OCI-LY7 (cell line): Measurements from ENCODE around the gene GLS2. TPM values are rescaled to one million over a fixed set of nuclear protein-coding genes. Genes with fewer than 3 reads are reported as not detected.
A peak's percentile ranks its signal among the peaks of the same experiment; 100 is the strongest.
"Not testable (repeated sequence)": the region's sequence is repeated elsewhere in the genome, so short reads cannot be mapped to it uniquely, and the experiment has no call there.

ENCODE experiments used
- BruUV-seq: library from RNA; stranded (reverse); fragments of 400-500 nt; replicated peaks from 2 replicates; lab custom pipeline; 2021; lab: Mats Ljungman, UMichigan
- CTCF ChIA-PET: fragments of 300-600 bp; sonication (Branson Sonifier 250); formaldehyde crosslinking; loops from one replicate; lab custom pipeline; 2022; ENCODE audit warnings: antibody characterized with exemption; ENCODE audit not compliant: unreplicated experiment; lab: Charles Lee
- POLR2A ChIA-PET: fragments of 300-600 bp; sonication (Branson Sonifier 250); formaldehyde crosslinking; loops from one replicate; lab custom pipeline; 2022; ENCODE audit warnings: antibody characterized with exemption; lab: Charles Lee
- DNase-seq: peaks from one replicate; pipeline ENCODE4 v3.0.0-alpha.2; 2015; ENCODE audit warnings: low spot score
- H2AFZ ChIP-seq: fragments of 200-600 bp; sonication (generic), shearing (Covaris generic); 2 replicates; pipeline ENCODE4 v1.6.1; 2014; ENCODE audit warnings: mild to moderate bottlenecking, antibody characterized with exemption, low read length, moderate library complexity
- H3K27ac ChIP-seq: fragments of 200-600 bp; sonication (generic); 2 replicates; pipeline ENCODE4 v1.5.1; 2014; ENCODE audit warnings: mixed run types, low read depth, mild to moderate bottlenecking, moderate library complexity, low read length, inconsistent platforms; ENCODE audit not compliant: poor library complexity, severe bottlenecking
- H3K36me3 ChIP-seq: fragments of 200-600 bp; sonication (generic); 2 replicates; pipeline ENCODE4 v1.6.1; 2014; ENCODE audit warnings: mild to moderate bottlenecking, antibody characterized with exemption, low read length, moderate library complexity, mixed read lengths; ENCODE audit not compliant: insufficient read depth
- H3K4me1 ChIP-seq: fragments of 200-600 bp; sonication (generic); 2 replicates; pipeline ENCODE4 v1.5.1; 2014; ENCODE audit warnings: mild to moderate bottlenecking, low read length; ENCODE audit not compliant: insufficient read depth, poor library complexity, severe bottlenecking
- H3K4me2 ChIP-seq: fragments of 200-600 bp; sonication (generic); 2 replicates; pipeline ENCODE4 v1.6.1; 2014; ENCODE audit warnings: mild to moderate bottlenecking, low read length
- H3K4me3 ChIP-seq: fragments of 200-600 bp; sonication (generic); 2 replicates; pipeline ENCODE4 v1.5.1; 2014; ENCODE audit warnings: mild to moderate bottlenecking, low read depth, low read length; ENCODE audit not compliant: poor library complexity, severe bottlenecking
- H3K79me2 ChIP-seq: fragments of 200-600 bp; sonication (generic); 2 replicates; pipeline ENCODE4 v1.6.1; 2016; ENCODE audit warnings: low read depth, mild to moderate bottlenecking, low read length, moderate library complexity, mixed read lengths; ENCODE audit not compliant: insufficient read depth
- H3K9me2 ChIP-seq: fragments of 200-600 bp; sonication (generic); 2 replicates; pipeline ENCODE4 v1.6.1; 2016; ENCODE audit warnings: mild to moderate bottlenecking, low read length, mixed read lengths; ENCODE audit not compliant: insufficient read depth
- H3K9me3 ChIP-seq: fragments of 200-600 bp; sonication (generic); 2 replicates; pipeline ENCODE4 v1.6.1; 2014; ENCODE audit warnings: mild to moderate bottlenecking, mixed run types, low read length, mixed read lengths
- H4K20me1 ChIP-seq: fragments of 200-600 bp; sonication (generic); 2 replicates; pipeline ENCODE4 v1.6.1; 2014; ENCODE audit warnings: mild to moderate bottlenecking, antibody characterized with exemption, low read length, moderate library complexity, mixed read lengths; ENCODE audit not compliant: insufficient read depth
- EZH2phosphoT487 ChIP-seq: fragments of 200-600 bp; sonication (generic); IDR thresholded peaks from 2 replicates; pipeline ENCODE4 v1.6.1; 2018; ENCODE audit warnings: low read depth, borderline replicate concordance, mild to moderate bottlenecking, mixed run types, antibody characterized with exemption, low read length, moderate library complexity, mixed read lengths
- intact Hi-C: fragments of 100-400 bp; cut with micrococcal nuclease; formaldehyde crosslinking; loops from one replicate; pipeline ENCODE4 v1.10.0; 2022; ENCODE audit not compliant: unreplicated experiment
- total RNA-seq, 2 experiments: library from RNA; depleted of rRNA in 1 of 2; stranded (reverse); fragments of >200 nt in 1 of 2; shearing (Covaris generic) in 1 of 2; gene quantifications; 2 replicates each; pipeline ENCODE4 v1.2.3, GENCODE V29; 2014 to 2022
- TF ChIP-seq, protein P1 (sequence below): fragments of 200-600 bp; sonication (generic); conservative IDR thresholded peaks from 2 replicates; pipeline ENCODE4 v1.5.1; 2014; ENCODE audit warnings: mild to moderate bottlenecking, antibody characterized with exemption, low read length, moderate library complexity, mixed read lengths

The GLS2 gene
- total RNA-seq, 2 experiments from 2014 or later, result not detected

- BruUV-seq, result no TSS peak
- CTCF ChIA-PET, result interaction anchor here (0.6 kb wide), 2 partner anchors 38 to 342 kb away, joined by 3 read pairs; no protein-coding TSS in a partner anchor
- Histone ChIP-seq H3K36me3 (no peaks in the 10 kb centered on the region), H3K9me2 (no peaks in the 10 kb centered on the region), H3K27ac (no peak overlapping the region), H4K20me1 (no peaks in the 10 kb centered on the region), H3K4me2 (no peak overlapping the region), H3K4me3 (no peak overlapping the region), H3K79me2 (no peaks in the 10 kb centered on the region), H3K9me3 (no peaks in the 10 kb centered on the region), H3K4me1 (no peaks in the 10 kb centered on the region), H2AFZ (no peak overlapping the region)
- POLR2A ChIA-PET, result interaction anchor here (0.6 kb wide), 1 partner anchor 419 kb away, joined by 3 read pairs; no protein-coding TSS in a partner anchor
- intact Hi-C loops, result loop anchor here (1.0 to 10.0 kb wide), 2 partner anchors 55 to 596 kb away; partner anchors contain the start of gene STAT6
- no peak for DNase-seq
- TF ChIP-seq EZH2phosphoT487, result no peak
- TF ChIP-seq, protein P1, sequence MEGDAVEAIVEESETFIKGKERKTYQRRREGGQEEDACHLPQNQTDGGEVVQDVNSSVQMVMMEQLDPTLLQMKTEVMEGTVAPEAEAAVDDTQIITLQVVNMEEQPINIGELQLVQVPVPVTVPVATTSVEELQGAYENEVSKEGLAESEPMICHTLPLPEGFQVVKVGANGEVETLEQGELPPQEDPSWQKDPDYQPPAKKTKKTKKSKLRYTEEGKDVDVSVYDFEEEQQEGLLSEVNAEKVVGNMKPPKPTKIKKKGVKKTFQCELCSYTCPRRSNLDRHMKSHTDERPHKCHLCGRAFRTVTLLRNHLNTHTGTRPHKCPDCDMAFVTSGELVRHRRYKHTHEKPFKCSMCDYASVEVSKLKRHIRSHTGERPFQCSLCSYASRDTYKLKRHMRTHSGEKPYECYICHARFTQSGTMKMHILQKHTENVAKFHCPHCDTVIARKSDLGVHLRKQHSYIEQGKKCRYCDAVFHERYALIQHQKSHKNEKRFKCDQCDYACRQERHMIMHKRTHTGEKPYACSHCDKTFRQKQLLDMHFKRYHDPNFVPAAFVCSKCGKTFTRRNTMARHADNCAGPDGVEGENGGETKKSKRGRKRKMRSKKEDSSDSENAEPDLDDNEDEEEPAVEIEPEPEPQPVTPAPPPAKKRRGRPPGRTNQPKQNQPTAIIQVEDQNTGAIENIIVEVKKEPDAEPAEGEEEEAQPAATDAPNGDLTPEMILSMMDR, result no peak
Measured at GRCh38 chr12:56518570-56518969, 30.6 kb upstream of the GLS2 start.

- Histone ChIP-seq H4K20me1 (no peaks in the 10 kb centered on the region), H3K4me2 (no peak overlapping the region), H3K9me2 (no peaks in the 10 kb centered on the region), H3K4me3 (no peak overlapping the region), H3K36me3 (no peaks in the 10 kb centered on the region), H3K4me1 (no peaks in the 10 kb centered on the region), H2AFZ (no peak overlapping the region), H3K79me2 (no peaks in the 10 kb centered on the region), H3K27ac (no peak overlapping the region), H3K9me3 (no peaks in the 10 kb centered on the region)
- ChIA-PET CTCF (no interaction called here), POLR2A (no interaction called here)
- no peak for TF ChIP-seq EZH2phosphoT487
- TF ChIP-seq, protein P1, result no peak
- no TSS peak for BruUV-seq
- intact Hi-C loops, result loop anchor here (1.0 to 10.0 kb wide), 2 partner anchors 55 to 597 kb away; partner anchors contain the start of gene STAT6
- no peak for DNase-seq
Measured at GRCh38 chr12:56517854-56518253, 29.9 kb upstream of the GLS2 start.

- H3K27ac ChIP-seq, H3K4me1 ChIP-seq, DNase-seq, BruUV-seq, H3K36me3 ChIP-seq, H4K20me1 ChIP-seq, H3K79me2 ChIP-seq, H3K4me2 ChIP-seq, H3K9me3 ChIP-seq, H3K4me3 ChIP-seq, H2AFZ ChIP-seq, H3K9me2 ChIP-seq: not testable (repeated sequence)
- ChIA-PET CTCF (interaction anchor here (1.6 kb wide), 1 partner anchor 123 kb away, joined by 7 read pairs; no protein-coding TSS in a partner anchor), POLR2A (interaction anchor here (1.8 kb wide), 1 partner anchor 122 kb away, joined by 10 read pairs; no protein-coding TSS in a partner anchor)
- intact Hi-C loops, result loop anchor here (5.0 to 10.0 kb wide), 2 partner anchors 78 to 601 kb away; partner anchors contain the start of gene STAT6
- TF ChIP-seq, protein P1, result peak; percentile 23; the same call in 1 of the 2 replicates
Measured at GRCh38 chr12:56514014-56514318, 26.0 kb upstream of the GLS2 start.
